Hypothalamus (tissue), 51 donors: Measurements from ENCODE around the gene TRIM54.
"Not testable (repeated sequence)": the region's sequence is repeated elsewhere in the genome, so short reads cannot be mapped to it uniquely, and the experiment has no call there.

Experiments
- DNase-seq, 51 donors: peaks; one replicate each; lab custom pipeline; 2025; lab: John Stamatoyannopoulos, UW

TRIM54 gene

GRCh38 chr2:27278010-27278409 lies 4.2 kb upstream of the TRIM54 start:
- no peak for DNase-seq

GRCh38 chr2:27280826-27281225 lies 1.4 kb upstream of the TRIM54 start:
- no peak for DNase-seq

- DNase-seq = no peak
Observed at GRCh38 chr2:27281442-27281841, 787 bp upstream of the TRIM54 start.

GRCh38 chr2:27282892-27283291 lies 663 bp downstream of the TRIM54 start:
- DNase-seq = no peak

- DNase-seq = peak in 1 of 51 donors; percentile 15
Observed at GRCh38 chr2:27284996-27285395, 2.8 kb downstream of the TRIM54 start.

GRCh38 chr2:27285481-27285880 lies 3.3 kb downstream of the TRIM54 start:
- DNase-seq = no peak

- DNase-seq = no peak
Observed at GRCh38 chr2:27288610-27289009, 6.4 kb downstream of the TRIM54 start.

- no peak for DNase-seq
Observed at GRCh38 chr2:27290549-27290948, 8.3 kb downstream of the TRIM54 start.

GRCh38 chr2:27291865-27292264 lies 9.6 kb downstream of the TRIM54 start:
- no peak for DNase-seq

GRCh38 chr2:27294928-27295327 lies 12.7 kb downstream of the TRIM54 start:
- DNase-seq = no peak

- DNase-seq = no peak
Observed at GRCh38 chr2:27296481-27296880, 14.3 kb downstream of the TRIM54 start.

GRCh38 chr2:27297195-27297594 lies 15.0 kb downstream of the TRIM54 start:
- no peak for DNase-seq

GRCh38 chr2:27298391-27299080 lies 16.3 kb downstream of the TRIM54 start:
- DNase-seq = no peak

- DNase-seq = not testable (repeated sequence)
Observed at GRCh38 chr2:27300606-27301005, 18.4 kb downstream of the TRIM54 start.

GRCh38 chr2:27303093-27304025 lies 21.1 kb downstream of the TRIM54 start:
- DNase-seq = peak in 14 of 51 donors; percentile 2 to 45 (median 20)

- DNase-seq = no peak
Observed at GRCh38 chr2:27304488-27305240, 22.4 kb downstream of the TRIM54 start.

- no peak for DNase-seq
Observed at GRCh38 chr2:27305516-27305915, 23.3 kb downstream of the TRIM54 start.

GRCh38 chr2:27306136-27306535 lies 23.9 kb downstream of the TRIM54 start:
- DNase-seq = no peak

GRCh38 chr2:27306573-27307286 lies 24.5 kb downstream of the TRIM54 start:
- no peak for DNase-seq

GRCh38 chr2:27307287-27307544 lies 25.0 kb downstream of the TRIM54 start:
- DNase-seq = no peak
